SH-SY5Y (cell line): ENCODE results near the gene MALSU1.

Source experiments
- GATA2 ChIP-seq: IDR thresholded peaks from 2 replicates; pipeline ENCODE4 v1.6.1; 2011; ENCODE audit warnings: mild to moderate bottlenecking, low read depth, low read length
- GATA3 ChIP-seq: IDR thresholded peaks from 2 replicates; pipeline ENCODE4 v1.6.1; 2011; ENCODE audit warnings: low read depth, mild to moderate bottlenecking, low read length, moderate library complexity

GRCh38 chr7:23298885-23299769, at the start of gene MALSU1:
- TF ChIP-seq GATA2 (no peak), GATA3 (no peak)
